HG03139 (cell line): ENCODE results near the gene G6PC2.
"Not testable (repeated sequence)": the region's sequence is repeated elsewhere in the genome, so short reads cannot be mapped to it uniquely, and the experiment has no call there.

ENCODE experiments used
- ATAC-seq: cut with Tn5 transposase; IDR thresholded peaks from one replicate; pipeline ENCODE4 v1.9.1; 2021; ENCODE audit not compliant: unreplicated experiment

G6PC2 gene

GRCh38 chr2:168903888-168904287 is 2.8 kb downstream of the G6PC2 start:
- no peak for ATAC-seq

GRCh38 chr2:168904358-168904757 is 3.3 kb downstream of the G6PC2 start:
- ATAC-seq: no peak

- ATAC-seq: no peak
These were observed 7.0 kb downstream of the G6PC2 start for GRCh38 chr2:168907940-168908662.

GRCh38 chr2:168910330-168910729 is 9.2 kb downstream of the G6PC2 start:
- ATAC-seq: no peak

GRCh38 chr2:168912466-168912865 is 11.4 kb downstream of the G6PC2 start:
- ATAC-seq: no peak

GRCh38 chr2:168912901-168913369 is 11.8 kb downstream of the G6PC2 start:
- no peak for ATAC-seq

GRCh38 chr2:168913495-168913894 is 12.4 kb downstream of the G6PC2 start:
- ATAC-seq: no peak

GRCh38 chr2:168915441-168916330 is 14.6 kb downstream of the G6PC2 start:
- no peak for ATAC-seq

GRCh38 chr2:168916331-168916675 is 15.2 kb downstream of the G6PC2 start:
- no peak for ATAC-seq

GRCh38 chr2:168920504-168921157 is 19.5 kb downstream of the G6PC2 start:
- no peak for ATAC-seq

GRCh38 chr2:168926621-168927386 is 25.7 kb downstream of the G6PC2 start:
- no peak for ATAC-seq

- no peak for ATAC-seq
These were observed 27.2 kb downstream of the G6PC2 start for GRCh38 chr2:168928113-168928831.

- no peak for ATAC-seq
These were observed 27.9 kb downstream of the G6PC2 start for GRCh38 chr2:168929031-168929430.

- ATAC-seq: no peak
These were observed 29.2 kb downstream of the G6PC2 start for GRCh38 chr2:168930242-168930641.

- ATAC-seq: not testable (repeated sequence)
These were observed 31.1 kb downstream of the G6PC2 start for GRCh38 chr2:168932174-168932573.

GRCh38 chr2:168934826-168935225 is 33.7 kb downstream of the G6PC2 start:
- ATAC-seq: no peak

GRCh38 chr2:168935810-168936581 is 34.9 kb downstream of the G6PC2 start:
- ATAC-seq: no peak

- no peak for ATAC-seq
These were observed 38.0 kb downstream of the G6PC2 start for GRCh38 chr2:168939061-168939460.

- ATAC-seq: no peak
These were observed 38.8 kb downstream of the G6PC2 start for GRCh38 chr2:168939918-168940317.
